ENCODE measurements around the gene FEZF2.

FEZF2 gene

DNA sequence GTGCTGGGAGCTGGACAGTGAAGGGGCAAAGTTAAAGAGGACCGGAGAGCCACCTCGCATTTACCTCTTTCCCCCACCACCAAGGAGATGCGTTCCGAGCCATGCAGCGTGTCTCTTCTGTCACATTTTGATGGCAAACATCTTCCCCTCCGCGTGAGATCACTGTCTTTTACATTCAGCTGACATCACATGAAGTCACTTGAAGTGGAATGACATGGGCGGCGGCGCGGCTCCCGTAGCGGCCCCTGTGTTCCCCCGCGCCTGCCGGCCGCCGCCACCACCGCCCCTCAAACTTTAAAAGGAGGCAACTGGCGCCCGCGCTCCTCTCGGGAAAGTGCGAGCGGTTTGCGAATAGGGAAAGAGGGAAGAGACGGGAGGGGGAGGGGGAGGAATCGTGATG, at the start of gene FEZF2:
Gene FEZF2 (minus strand): TSS at position 336 of the 400 bp plus-strand sequence. CDS start 682 bp downstream, outside the sequence.
- peak; percentile 51 for DNase-seq

DNA sequence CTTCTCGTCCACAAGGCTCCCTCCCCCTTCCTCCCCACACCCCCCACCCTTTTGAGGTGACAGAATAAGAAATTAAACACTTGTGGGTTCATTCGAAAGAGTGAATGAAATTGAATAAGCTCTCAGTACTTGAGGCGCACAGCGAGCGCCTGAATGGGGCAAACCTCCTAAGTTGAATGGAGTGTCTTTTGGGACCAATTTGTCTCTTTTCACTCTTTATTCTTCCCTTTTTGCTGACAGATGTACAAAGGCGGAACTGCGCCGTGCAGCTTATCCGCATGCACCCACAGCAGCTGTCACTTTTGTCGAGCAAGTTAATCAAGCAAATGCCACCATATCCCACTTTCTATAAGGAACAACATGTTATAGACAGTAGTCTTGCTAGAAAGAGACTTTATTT, 47.9 kb upstream of the FEZF2 start:
- DNase-seq, result no peak

DNA sequence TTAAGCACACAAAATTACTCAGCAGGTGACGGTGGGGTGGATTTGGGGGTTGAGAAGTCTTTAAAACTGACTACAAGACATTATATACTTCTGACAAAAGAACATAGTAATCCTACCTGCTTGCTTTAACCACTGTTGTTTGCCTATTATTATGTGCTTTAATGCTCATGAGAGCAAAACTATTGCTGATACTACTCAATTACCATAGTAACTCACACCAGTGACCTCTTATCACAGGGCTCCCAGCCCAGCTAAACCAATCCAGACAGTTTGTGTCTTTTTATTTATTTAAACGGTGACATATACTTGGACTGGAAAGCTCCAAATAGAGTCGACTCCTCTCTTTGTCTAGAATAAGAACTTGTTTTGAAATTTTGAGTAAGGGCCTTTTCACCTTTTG, 42.8 kb upstream of the FEZF2 start:
- no peak for DNase-seq

DNA sequence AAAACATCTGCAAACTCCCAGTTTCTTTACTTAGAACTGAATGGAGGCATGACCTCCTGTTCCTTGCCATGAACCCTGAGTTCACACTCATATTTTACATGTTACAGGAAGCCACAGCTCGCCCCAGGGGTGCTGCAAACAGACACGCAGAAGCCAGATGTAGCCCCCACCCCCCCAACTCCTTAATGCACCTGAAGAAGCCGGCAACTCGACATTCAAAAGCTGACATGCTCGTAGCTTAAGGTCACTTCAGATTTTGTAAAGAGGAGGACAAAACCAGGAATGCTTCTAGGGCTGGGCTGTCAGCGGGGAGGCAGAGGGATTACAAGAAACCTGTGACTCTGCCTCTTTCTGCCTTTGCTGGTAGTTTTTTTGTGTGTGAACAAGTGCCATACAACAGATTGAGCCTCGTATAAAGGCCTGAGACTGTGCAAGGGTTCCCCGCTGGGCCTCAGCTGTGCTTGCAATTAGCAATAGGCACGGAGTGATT, 42.0 kb upstream of the FEZF2 start:
- no peak for DNase-seq

DNA sequence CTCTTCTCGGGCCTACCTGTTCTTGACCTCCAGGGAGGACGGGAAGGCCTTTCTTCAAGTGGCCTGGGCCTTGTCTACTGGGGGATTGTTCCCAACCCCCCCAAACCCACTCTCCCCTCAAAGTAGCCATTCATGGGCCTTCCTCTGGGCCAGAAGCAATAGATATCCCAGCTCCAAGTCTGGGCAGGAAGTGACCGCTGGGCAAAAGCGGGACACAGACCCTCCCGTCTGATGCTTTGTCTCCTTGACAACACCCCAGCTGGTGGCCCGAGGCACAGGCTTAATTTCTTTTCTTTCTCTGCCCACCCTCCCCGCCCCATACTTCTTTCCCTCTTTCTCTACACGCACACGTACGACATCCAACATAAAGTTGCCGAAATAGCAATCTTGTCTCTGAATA, 41.4 kb upstream of the FEZF2 start:
- no peak for DNase-seq

DNA sequence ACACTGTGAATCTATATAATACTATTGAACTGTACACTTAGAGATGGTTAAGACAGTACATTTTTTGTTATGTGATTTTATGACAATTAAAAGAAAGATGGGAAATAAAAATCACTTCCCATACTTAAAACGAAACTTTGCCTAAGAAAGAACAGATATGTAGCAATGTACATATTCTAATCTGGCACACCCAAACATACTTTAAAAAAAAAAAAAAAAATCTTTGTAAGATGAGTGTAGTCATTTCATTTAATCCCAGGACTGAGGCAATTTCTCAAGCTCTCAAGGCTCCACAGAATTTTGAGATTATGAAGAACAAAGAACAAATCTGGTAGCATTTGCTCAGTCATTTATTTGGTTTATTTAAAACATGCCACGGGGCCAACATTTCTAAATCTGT, 40.3 kb upstream of the FEZF2 start:
- no peak for DNase-seq

DNA sequence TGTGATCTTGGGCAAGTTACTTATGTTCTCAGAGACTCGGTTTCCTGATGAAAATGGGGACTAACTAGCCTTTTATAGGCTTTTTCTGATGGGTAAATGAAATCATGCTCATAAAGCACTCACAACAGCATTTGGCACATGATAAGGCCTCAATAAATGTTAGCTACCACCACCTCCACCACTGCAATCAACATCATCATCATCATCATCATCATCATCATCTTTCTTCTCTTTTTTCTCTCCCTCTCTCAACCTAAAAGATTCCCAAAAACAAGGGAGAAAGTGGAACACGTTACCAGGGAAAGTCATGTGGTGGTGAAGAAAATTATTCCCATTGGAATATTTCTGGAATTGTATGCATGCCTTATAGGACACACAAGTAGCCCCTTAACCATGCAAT, 33.6 kb upstream of the FEZF2 start:
- no peak for DNase-seq

DNA sequence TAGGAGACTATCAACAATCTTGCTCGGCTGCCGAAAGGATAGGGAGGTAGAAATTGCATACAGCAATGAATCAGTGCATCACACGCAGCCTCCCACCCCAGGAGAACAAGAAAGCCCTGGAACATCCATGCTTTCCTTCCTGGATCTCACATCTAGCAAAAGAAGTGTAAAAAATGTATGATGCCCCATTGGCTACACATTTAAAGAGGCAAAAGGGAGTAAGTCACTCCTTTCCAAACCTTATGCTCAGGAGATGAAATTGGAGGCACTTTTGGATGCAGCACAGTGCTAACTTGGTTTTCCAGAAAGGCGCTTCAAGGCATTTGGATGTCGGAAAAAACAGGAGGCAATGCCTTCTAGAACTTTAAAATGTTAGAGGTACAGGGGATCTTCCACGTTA, 32.2 kb upstream of the FEZF2 start:
- no peak for DNase-seq

DNA sequence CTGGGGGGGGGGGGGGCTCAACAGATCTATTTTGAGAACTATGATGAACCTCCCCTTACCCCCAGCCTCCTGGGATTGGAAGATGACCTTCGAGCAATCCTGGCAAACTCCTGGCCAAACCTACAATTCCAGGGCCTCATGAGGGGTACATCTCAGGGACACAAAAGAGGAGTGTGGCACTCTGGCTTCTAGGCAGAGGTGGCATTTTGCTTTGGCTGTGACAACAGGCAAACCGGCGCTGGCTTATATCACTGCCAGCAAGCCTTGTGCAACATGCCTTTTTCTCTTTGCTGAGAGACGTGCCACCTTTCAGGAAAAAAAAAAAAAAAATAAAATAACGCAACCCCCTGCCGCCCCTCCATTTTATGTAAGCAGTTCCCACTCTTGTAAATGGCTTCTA, 31.8 kb upstream of the FEZF2 start:
- no peak for DNase-seq

DNA sequence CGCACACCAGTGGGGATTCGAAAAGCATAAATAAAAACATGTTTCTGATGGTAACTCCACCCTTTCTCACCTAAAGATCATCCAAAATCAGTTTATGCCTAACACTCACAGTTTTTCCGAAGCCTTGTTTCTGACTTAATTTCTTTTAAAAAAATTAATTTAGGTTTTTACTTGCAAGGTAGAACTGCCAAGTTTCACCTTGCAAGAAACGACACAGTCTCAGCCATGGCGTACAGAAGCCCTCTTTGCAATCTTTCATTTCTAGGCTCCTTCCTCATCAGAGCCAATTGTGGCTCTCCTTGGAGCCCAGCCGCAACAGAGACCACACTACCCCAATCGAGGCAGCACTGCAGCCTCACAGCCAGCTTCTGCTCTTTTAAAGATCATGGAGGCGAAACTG, 31.0 kb upstream of the FEZF2 start:
- no peak for DNase-seq

DNA sequence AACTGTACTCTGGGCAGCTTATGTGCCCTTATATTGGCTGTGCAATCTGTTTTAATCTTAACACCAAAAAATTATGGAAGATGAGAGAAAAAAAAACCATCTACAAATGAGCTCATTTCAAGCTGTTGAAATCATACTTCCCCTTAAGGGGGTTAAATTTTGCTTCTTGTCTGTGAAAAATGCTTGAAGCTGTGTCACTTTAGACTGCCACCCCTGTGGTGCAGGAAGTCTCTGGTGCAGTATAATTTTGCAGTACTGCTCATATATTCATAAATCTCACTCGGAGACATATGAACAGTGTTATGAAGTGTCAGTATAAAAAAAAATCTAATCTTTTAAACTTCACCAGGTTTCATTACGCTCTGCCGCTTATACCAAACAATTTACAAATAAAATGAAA, 30.4 kb upstream of the FEZF2 start:
- no peak for DNase-seq

DNA sequence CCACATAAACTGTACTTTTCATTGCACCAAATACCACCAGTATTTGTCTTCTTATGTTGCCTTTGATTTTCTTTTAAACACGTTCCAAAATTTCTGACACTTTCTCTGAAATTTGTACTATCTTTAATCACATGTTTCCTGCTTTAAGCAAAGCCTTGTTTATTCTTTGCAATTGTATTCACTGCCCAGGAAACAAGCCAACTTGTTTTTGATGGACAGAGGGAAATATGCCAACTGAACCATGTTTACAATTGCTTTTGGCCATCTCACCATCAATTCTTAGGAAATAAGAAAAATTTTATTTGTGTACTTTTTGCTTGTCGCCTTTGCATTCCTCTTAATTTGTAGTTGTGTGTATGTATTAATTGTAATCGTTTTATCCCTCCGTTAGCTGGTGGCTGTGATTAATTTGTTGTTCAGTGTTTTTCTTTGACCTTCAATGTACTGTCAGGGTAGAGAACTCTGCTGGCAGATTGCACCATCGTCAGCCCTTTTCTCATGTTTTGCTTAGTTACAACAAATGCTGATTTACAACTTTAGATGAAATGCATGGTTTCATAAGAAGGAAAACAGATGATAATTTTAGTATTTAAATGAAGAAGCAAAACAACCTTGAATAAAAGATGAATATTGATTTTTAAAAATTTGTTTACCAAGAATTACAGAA, 19.4 kb upstream of the FEZF2 start:
- DNase-seq, result no peak

DNA sequence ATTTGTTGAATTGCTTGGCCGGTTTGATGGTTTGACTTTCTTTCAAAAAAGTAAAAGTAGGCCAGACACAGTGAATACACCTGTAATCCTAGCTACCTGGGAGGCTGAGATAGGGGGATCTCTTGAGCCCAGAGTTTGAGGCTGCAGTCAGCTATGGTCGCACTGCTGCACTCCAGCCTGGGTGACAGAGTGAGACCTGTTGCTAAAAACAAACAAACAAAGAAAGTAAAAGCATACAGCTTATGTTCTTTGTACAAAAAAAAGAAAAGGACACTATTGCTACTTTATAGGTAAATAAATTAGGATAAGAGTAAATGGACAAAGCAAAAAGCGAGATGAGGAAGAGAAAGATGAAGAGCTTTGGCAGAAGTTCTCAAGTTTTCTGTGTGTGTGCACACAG, 13.9 kb upstream of the FEZF2 start:
- DNase-seq, result no peak

DNA sequence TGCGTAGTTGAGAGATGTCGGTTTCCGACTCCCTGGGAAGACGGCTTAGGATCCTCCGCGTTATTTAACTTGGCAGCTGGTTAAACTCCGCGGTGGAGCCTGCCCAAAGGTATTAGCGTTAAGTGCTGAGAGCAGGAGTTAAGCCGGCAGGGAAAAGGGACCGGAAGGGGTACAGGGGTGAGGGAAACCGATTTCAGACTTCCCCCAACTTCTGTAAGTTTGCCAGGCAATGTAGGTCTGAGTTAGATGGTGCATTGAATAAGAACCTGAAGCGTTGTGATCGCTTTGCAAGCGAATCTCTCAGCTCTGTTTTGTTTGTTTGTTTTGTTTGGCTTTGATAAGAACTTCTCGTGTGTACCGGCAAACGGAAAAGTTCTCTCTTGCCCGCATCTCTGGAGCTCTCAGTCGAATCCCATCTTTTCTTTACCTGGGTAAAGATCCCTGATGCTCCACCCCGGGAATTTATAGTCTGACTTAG, 6.0 kb upstream of the FEZF2 start:
- no peak for DNase-seq

DNA sequence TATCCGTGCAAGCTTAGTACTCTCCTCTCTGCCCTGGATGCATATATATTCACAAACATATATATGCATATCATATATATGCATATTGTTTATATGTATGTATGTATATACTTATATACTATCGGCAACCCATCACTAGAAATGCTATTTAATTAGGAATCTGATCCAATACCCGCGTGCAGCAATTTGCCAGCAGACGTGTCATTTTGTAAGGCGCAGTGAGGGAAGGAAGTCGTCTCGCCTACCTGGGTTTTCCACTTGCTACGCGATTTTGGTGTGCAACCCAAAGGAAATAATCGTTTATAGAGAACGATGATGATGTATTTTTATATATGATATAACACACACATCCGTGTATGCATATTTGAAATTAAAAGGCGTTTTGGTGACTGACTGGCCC, 5.6 kb upstream of the FEZF2 start:
- no peak for DNase-seq

DNA sequence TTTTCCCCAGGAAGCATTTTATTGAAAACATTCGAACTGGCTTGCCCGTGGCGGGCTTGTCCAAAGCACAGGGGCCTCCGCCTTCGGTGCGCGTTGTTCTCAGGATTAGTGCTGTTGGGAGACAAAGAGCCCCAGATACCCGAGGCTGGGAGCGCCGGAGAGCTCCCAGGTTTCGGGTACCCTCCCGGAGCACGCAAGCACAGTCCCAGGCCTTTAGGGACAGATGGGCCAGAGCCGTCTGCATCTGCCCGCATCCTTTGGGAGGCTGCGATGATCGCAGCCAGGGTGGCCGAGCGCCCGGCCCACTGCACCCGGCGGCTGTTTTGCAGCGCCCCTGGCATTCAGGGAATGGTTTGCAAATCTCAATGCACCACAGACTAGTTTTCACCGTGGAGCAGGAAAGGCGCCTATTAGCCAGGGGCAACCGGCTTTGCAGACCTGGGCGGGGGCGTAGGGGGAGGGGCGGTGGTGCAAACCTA, 5.0 kb upstream of the FEZF2 start:
- DNase-seq, result peak; percentile 49

DNA sequence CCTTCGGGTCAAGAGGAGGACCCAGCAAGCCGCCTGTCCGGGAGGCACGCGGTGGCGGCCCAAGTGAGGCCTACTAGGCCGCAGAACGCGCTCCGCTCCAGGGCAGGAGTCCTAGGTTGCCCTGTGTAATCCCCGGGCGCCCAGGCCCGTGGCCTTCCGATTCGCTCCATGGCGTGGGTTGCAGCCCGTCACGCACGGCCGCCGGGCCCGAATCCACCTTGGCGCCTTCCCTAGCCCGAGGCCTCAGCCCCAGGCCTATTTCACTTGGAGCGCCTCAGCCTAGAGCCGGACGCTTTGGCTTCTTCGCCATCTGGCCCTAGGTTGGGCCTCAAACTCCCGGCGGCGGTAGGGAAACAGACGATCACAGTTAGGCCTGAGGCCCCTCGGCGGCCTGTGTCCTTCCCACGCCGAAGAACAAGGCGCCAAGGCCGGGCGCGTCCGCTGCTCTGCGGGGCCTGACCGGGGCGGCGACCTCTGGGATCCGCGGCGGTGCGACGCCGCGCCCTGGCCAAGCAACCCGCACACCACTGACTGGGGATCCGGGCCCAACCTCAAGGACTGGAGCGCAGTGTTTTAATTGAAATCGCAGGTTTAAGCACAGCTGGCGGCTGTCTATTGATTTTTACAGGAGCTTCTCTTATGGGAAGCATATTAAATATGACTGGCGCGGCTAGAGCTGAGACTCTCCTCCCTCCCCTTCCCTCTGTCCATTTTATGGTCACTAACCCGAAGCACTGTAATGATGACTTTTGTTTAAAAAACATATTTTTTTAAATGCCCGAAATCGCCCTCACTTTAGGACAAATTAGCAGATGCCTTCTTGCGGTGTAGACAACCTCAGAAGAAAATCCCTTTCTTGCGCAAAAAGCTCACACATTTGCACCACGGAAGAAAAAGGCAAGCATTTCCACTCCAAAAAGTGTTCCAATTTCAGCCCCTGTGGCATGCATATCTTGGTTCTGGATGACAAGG, 3.8 kb upstream of the FEZF2 start:
- DNase-seq, result no peak

DNA sequence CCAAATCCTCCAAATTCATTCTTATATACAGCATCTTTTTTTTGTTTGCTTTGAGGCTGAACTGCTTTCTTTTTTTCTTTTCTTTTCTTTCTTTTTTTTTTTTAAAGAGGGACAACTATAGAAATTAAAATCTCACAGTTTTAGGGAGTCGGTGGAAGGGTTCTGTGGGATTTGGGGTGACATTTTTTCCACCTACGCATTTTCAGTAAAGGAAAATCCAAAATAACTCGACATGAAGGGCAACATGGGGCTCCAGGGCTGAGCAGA, 3.0 kb upstream of the FEZF2 start:
- DNase-seq, result no peak

DNA sequence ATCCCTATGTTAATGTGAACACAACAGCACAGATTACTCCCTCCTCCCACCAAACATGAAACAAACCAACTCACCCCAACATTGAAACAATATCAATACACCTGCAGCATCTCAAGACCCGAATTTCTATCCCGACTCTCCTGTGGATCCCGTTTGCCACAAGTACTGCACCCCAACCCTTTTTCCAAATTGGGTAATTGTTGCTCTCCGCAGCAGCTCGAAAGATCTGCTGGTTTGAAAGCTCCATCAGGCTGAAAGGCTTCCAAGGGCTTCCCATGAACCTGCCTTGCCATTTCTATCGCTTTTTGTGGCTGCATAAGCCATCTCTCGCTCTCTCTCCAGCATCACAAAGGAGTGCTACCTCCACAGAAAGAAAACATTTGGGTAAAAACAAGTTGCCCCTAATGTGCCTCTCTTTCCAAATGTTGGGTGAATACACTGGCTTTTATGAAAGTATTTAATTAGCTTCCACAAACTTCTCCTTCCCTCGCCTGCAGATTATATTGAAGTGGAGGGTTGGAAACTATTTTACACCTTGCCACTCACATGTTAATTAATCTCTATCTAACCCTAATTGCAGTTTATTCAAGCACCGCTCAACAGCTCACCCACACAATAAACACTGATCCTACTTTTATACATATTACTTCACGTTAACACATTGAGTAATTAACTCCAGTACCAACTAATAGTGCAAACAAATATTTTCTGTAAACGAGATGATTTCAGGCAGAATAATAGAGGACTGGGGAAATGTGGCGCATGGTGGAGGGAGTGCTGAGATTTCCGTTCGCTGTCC, 2.5 kb upstream of the FEZF2 start:
- no peak for DNase-seq

DNA sequence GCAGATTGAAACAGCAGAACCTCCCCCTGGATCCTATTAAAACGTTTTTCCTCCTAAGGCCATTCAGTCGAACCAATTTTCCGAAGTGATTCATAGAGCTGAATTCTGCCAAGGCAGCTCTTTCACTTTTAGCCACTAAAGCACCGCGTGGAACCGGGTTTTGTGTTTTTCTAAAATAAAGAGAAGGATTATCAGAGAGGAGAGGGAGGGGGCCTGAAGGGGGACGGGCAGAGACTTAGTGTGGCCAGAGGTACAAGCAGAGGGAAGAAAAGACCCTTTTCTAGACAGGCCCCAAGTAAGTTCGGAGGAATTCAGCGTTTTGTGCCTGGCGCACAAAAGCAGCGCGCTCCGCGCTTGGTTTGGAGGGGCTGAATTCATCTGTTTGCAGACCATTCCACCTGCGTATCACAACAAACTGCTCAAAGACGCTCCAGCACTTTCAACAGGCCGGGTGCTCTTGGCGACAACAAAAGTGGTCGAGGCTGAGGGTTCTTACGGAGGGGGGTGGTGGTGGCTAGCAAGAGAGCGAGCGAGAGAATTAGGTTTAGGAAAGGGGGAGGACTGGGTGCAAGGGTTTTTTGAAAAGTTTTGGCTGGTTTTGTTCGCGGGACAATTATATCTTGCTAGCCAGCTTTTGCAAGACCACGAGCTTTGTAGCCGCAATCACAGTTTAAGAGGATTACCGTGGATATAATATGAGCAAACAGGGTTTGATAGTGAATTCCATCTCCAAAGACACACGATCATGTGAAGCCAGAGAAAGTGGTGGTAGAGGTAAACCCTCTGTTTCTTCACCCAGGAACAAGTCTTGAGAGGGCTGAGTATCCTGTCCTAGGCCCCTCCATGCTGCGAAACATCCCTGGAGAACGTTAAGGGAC, 1.2 kb upstream of the FEZF2 start:
- DNase-seq, result no peak

DNA sequence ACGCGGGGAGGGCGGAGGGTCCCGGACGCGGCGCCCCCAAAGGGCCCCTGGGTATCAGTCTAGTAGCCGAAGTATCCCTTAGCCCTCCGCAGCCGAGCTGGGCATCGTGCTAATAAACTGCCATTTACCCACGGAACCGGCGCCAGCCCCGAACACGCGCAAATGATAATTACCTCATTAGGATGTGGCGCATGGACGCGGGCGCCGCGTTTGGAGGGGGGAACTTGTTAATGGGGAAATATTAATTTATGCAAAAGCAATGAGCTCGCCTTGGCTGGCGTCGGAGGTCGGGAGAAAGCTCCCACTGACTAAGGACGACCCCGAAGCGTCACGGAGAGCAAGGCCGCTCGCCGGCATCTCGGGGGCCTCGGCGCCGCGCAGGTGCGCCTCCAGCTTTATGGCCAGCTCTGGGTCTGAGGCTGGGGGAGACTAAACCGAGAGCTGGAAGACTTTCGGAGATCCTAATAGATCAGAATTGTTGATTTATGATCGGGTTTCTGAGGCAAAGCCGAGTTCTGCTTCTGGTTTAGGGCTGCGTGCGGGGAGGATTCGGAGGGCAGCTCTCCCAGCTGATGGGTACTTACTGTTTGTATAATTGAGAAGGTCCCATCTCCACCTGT, 474 bp upstream of the FEZF2 start:
- DNase-seq, result peak; percentile 47

DNA sequence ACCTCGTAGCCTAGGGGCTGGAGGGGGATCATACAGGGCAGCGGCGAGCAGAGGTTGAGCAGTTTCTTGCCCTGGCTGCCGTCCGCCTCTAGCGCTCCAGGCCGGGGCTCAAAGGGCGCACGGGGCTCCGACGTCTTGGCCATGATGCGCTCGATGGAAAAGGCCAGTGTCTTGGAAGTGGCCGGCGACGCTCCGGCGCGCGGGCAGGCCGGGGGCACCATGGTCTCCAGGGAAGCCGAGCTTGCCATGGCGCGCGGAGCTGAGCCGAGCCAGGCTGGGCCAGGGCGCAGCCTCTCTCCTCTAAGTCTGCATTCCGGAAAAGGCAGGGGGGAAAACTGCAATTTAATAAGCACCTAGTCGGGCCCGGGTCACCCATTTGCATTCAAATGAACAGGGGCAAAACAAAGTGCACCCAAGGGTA, 719 bp downstream of the FEZF2 start:
- no peak for DNase-seq

Data from activated CD8-positive, alpha-beta memory T cell treated with anti-CD3 and anti-CD28 coated beads, Interleukin-2, amount 50 U/mL, for 48 hours (primary cell).